ENCODE data around the gene TSPAN18. TPM values are rescaled to one million over a fixed set of nuclear protein-coding genes. Genes with fewer than 3 reads are reported as not detected.

TSPAN18 gene
- total RNA-seq, 1 experiment from 2014 or later, result 18.3 TPM

DNA sequence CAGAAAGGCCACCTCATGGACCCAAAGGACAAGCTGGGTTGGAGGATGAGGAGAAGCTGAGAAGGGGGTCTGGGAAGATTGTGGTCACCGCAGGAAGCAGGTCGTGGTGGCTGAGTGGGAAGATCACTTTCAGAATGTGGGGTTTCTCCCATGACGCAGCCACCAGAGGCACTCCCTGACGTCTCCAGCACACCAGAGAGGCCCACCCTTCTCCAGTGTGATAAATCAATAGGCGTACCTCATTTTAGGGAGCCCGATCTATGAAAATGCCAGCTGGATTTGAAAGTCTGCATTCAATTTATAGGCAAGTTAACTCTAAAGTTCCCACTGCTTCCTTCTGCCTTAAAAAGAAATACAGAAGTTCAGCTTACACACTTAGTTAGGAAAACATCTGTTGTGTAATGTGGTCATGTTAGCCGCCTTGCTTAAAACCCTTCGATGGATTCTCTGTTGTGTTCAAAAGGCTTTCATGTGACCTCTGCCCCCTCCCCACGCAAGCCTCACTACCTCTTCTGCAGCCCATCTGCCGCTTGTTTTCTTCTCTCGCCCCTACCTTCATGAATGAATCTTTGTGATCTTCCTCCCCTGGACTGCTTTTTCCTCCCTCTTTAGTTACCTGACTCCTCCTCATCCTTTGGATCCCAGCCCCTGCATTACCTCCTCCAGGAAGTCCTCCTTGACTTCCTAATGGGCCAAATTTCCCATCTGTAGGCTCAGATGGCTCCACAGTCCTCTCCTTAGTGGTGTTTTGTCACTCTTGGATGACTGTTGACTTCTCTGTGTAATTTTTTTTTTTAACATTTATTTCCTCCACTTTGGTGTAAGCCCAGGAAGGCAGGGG is 10.7 kb downstream of the TSPAN18 start:
- no TSS peak for BruUV-seq (replicated peaks)
- Histone ChIP-seq H2AFZ (ENCODE audit: low read depth, low read length, poor library complexity, severe bottlenecking) (no peak overlapping the region), H3K27me3 (ENCODE audit: insufficient read depth, low read length) (no peaks in the 10 kb centered on the region), H3K9me3 (ENCODE audit: control insufficient read depth in 1 of 2, insufficient read depth in 1 of 2, low read depth in 1 of 2, low read length in 2 of 2) (no peaks in the 10 kb centered on the region), H3K4me2 (ENCODE audit: low read length) (no peak overlapping the region), H3K4me3 (replicated peaks in 1 of 2; ENCODE audit: low read depth in 1 of 2, low read length in 2 of 2) (no peak overlapping the region), H3K9me2 (ENCODE audit: insufficient read depth) (no peaks in the 10 kb centered on the region), H3K27ac (ENCODE audit: low read depth, low read length) (no peak overlapping the region), H3K4me1 (ENCODE audit: control insufficient read depth in 1 of 2, insufficient read depth in 2 of 2, low read length in 2 of 2) (no peaks in the 10 kb centered on the region), H3K79me2 (ENCODE audit: insufficient read depth, low read length) (no peaks in the 10 kb centered on the region), H3K36me3 (ENCODE audit: control insufficient read depth in 1 of 2, insufficient read depth in 2 of 2, low read length in 2 of 2) (no peaks in the 10 kb centered on the region), H3K9ac (ENCODE audit: low read length) (no peak overlapping the region), H4K20me1 (ENCODE audit: insufficient read depth) (no peaks in the 10 kb centered on the region)
- RAD21 ChIA-PET (ENCODE audit: low non-redundant PET in 1 of 2, low total read pairs in 2 of 2, uncharacterized antibody in 2 of 2, unreplicated experiment in 2 of 2), result no interaction called here
- no peak for TF ChIP-seq CBX3 (IDR thresholded peaks at IDR 0.05; ENCODE audit: low read depth)
- no peak for TF ChIP-seq POLR2AphosphoS5 (IDR thresholded peaks at IDR 0.05; ENCODE audit: low read depth, low read length)
- TF ChIP-seq TCF7L2 (IDR thresholded peaks at IDR 0.05; ENCODE audit: borderline replicate concordance, extremely low read depth, insufficient read depth, insufficient read length), result no peak
- no peak for TF ChIP-seq JUND (IDR thresholded peaks at IDR 0.05)
- intact Hi-C loops (cut with micrococcal nuclease), result no loop called here
- no peak for DNase-seq (ENCODE audit: low read depth, low spot score)
- CTCF ChIA-PET, result no interaction called here
- ATAC-seq, result no peak
- POLR2A ChIA-PET, result no interaction called here

GRCh38 chr11:44738791-44739190 is 12.0 kb downstream of the TSPAN18 start:
- H3K4me3 ChIP-seq (replicated peaks in 1 of 2; ENCODE audit: low read depth in 1 of 2, low read length in 2 of 2), result no peak overlapping the region
- H2AFZ ChIP-seq (ENCODE audit: low read depth, low read length, poor library complexity, severe bottlenecking), result no peak overlapping the region
- TF ChIP-seq, protein P1, sequence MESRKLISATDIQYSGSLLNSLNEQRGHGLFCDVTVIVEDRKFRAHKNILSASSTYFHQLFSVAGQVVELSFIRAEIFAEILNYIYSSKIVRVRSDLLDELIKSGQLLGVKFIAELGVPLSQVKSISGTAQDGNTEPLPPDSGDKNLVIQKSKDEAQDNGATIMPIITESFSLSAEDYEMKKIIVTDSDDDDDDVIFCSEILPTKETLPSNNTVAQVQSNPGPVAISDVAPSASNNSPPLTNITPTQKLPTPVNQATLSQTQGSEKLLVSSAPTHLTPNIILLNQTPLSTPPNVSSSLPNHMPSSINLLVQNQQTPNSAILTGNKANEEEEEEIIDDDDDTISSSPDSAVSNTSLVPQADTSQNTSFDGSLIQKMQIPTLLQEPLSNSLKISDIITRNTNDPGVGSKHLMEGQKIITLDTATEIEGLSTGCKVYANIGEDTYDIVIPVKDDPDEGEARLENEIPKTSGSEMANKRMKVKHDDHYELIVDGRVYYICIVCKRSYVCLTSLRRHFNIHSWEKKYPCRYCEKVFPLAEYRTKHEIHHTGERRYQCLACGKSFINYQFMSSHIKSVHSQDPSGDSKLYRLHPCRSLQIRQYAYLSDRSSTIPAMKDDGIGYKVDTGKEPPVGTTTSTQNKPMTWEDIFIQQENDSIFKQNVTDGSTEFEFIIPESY (IDR thresholded peaks at IDR 0.05; ENCODE audit: extremely low read depth, insufficient replicate concordance, low read length), result no peak
- TF ChIP-seq YY1 (IDR thresholded peaks at IDR 0.05; ENCODE audit: extremely low read depth, insufficient replicate concordance, low read depth, low read length) (no peak), CEBPB (IDR thresholded peaks at IDR 0.05; ENCODE audit: low read depth) (no peak), EGR1 (IDR thresholded peaks at IDR 0.05; ENCODE audit: low read depth) (no peak), JUND (IDR thresholded peaks at IDR 0.05) (no peak), POLR2AphosphoS5 (IDR thresholded peaks at IDR 0.05; ENCODE audit: low read depth, low read length) (no peak), ZFX (IDR thresholded peaks at IDR 0.05) (no peak), RAD21 (IDR thresholded peaks at IDR 0.05; ENCODE audit: low read depth) (no peak)
- TF ChIP-seq, protein P2, sequence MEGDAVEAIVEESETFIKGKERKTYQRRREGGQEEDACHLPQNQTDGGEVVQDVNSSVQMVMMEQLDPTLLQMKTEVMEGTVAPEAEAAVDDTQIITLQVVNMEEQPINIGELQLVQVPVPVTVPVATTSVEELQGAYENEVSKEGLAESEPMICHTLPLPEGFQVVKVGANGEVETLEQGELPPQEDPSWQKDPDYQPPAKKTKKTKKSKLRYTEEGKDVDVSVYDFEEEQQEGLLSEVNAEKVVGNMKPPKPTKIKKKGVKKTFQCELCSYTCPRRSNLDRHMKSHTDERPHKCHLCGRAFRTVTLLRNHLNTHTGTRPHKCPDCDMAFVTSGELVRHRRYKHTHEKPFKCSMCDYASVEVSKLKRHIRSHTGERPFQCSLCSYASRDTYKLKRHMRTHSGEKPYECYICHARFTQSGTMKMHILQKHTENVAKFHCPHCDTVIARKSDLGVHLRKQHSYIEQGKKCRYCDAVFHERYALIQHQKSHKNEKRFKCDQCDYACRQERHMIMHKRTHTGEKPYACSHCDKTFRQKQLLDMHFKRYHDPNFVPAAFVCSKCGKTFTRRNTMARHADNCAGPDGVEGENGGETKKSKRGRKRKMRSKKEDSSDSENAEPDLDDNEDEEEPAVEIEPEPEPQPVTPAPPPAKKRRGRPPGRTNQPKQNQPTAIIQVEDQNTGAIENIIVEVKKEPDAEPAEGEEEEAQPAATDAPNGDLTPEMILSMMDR (IDR thresholded peaks at IDR 0.05 in 2 of 3, conservative IDR thresholded peaks at IDR 0.05 in 1 of 3; ENCODE audit: borderline replicate concordance in 1 of 3, insufficient read depth in 1 of 3, low read depth in 2 of 3, low read length in 2 of 3), result no peak
- ChIA-PET POLR2A (no interaction called here), CTCF (no interaction called here), RAD21 (ENCODE audit: low non-redundant PET in 1 of 2, low total read pairs in 2 of 2, uncharacterized antibody in 2 of 2, unreplicated experiment in 2 of 2) (no interaction called here)
- H3K9ac ChIP-seq (ENCODE audit: low read length), result no peak overlapping the region
- no peak for DNase-seq (ENCODE audit: low read depth, low spot score)
- no TSS peak for BruUV-seq (replicated peaks)
- H3K9me3 ChIP-seq (ENCODE audit: control insufficient read depth in 1 of 2, insufficient read depth in 1 of 2, low read depth in 1 of 2, low read length in 2 of 2), result no peaks in the 10 kb centered on the region
- no peak for ATAC-seq
- H3K9me2 ChIP-seq (ENCODE audit: insufficient read depth), result no peaks in the 10 kb centered on the region
- H3K36me3 ChIP-seq (ENCODE audit: control insufficient read depth in 1 of 2, insufficient read depth in 2 of 2, low read length in 2 of 2), result no peaks in the 10 kb centered on the region
- no peaks in the 10 kb centered on the region for H3K27me3 ChIP-seq (ENCODE audit: insufficient read depth, low read length)
- no peak overlapping the region for H3K4me2 ChIP-seq (ENCODE audit: low read length)
- intact Hi-C loops (cut with micrococcal nuclease), result no loop called here
- H3K27ac ChIP-seq (ENCODE audit: low read depth, low read length), result no peak overlapping the region
- H3K79me2 ChIP-seq (ENCODE audit: insufficient read depth, low read length), result no peaks in the 10 kb centered on the region
- H4K20me1 ChIP-seq (ENCODE audit: insufficient read depth), result no peaks in the 10 kb centered on the region
- no peaks in the 10 kb centered on the region for H3K4me1 ChIP-seq (ENCODE audit: control insufficient read depth in 1 of 2, insufficient read depth in 2 of 2, low read length in 2 of 2)

Measured in HCT116 (cell line).